Right lobe of liver (tissue), 4 donors: ENCODE results near the gene HIRA.

Experiments used
- CTCF ChIP-seq, 4 donors: fragments of 200-600 bp in 3 of 4; fragments of 450-650 bp in 1 of 4; IDR thresholded peaks; one replicate each; pipeline versions ENCODE4 v1.5.1 to v1.8.0; 2016 to 2022; ENCODE audit warnings: antibody characterized with exemption in 4 of 4, mild to moderate bottlenecking in 2 of 4
- POLR2A ChIP-seq: fragments of 450-650 bp; IDR thresholded peaks from one replicate; pipeline ENCODE4 v1.6.1; 2017; ENCODE audit warnings: antibody characterized with exemption, mild to moderate bottlenecking
- donor health status: DM: no; HTN: no; CAD: no.
- donor health status: DM: no; HTN: no; CAD: no.
- donor health status: DM: no; HTN: yes; CAD: no.

DNA sequence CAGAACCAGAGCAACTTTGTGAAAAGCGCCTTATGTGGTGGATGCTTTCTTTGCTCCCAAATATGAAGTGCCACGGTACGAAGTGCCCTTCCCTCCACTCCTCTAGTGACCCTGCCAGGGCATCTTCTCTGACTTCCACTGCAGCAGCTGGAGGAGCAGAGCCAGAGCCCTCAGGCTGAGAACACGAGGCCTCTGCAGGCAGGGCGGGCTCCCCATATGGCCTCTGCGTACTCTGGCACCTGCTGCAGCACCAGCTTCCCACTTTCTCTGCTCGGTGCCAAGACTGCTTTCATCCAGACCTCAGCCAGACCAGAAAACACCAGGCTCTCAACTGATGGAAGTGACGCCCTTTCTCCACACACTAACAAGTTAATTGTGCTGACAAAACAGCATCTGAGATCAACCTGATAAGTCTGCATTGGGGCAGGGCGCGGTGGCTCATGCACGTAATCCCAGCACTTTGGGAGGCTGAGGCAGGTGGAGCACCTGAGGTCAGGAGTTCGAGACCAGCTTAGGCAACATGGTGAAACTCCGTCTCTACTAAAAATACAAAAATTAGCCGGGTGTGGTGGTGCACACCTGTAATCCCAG lies 34.7 kb upstream of the HIRA start:
- no peak for TF ChIP-seq CTCF (IDR thresholded peaks at IDR 0.05)
- no peak for TF ChIP-seq POLR2A
